ENCODE measurements around the gene INPP5K.

- TF ChIP-seq EZH2 (IDR thresholded peaks at IDR 0.05) (no peak), POLR2AphosphoS5 (IDR thresholded peaks at IDR 0.05; ENCODE audit: borderline replicate concordance, low read depth, low read length) (no peak), FOXP2 (optimal IDR thresholded peaks at IDR 0.05; ENCODE audit: control extremely low read depth, extremely low read length, insufficient read depth) (no peak)
Observed at GRCh38 chr17:1498869-1499268, 17.5 kb downstream of the INPP5K start.

Measured in SK-N-MC (cell line).